HEK293 (cell line): ENCODE measurements around the gene DKK3.
A peak's percentile ranks its signal among the peaks of the same experiment; 100 is the strongest.

Experiments
- CTCF ChIA-PET: fragments of 350-600 bp; formaldehyde crosslinking; extraction: SDS; loops from one replicate; lab custom pipeline; 2021; ENCODE audit warnings: antibody characterized with exemption; lab: Yijun Ruan, JAX
- POLR2A ChIA-PET: fragments of 300-600 bp; formaldehyde crosslinking; extraction: SDS; loops from one replicate; lab custom pipeline; 2020; ENCODE audit warnings: antibody characterized with exemption, inconsistent platforms; lab: Yijun Ruan, JAX
- H3K27ac ChIP-seq: fragments of 200-500 bp; sonication (Bioruptor generic); 2 replicates; pipeline ENCODE4 v1.5.1; 2014; ENCODE audit warnings: low read depth, low read length, control low read depth, inconsistent platforms; ENCODE audit errors: extremely low read depth
- H3K36me3 ChIP-seq, 2 experiments: fragments of 200-500 bp in 1 of 2; sonication (Bioruptor generic) in 1 of 2; 1 replicate in 1 of 2; 2 replicates in 1 of 2; pipeline ENCODE4 v1.5.1; 2014 to 2017; ENCODE audit warnings: inconsistent platforms in 2 of 2, low read length in 2 of 2; ENCODE audit not compliant: control insufficient read depth in 2 of 2, insufficient read depth in 1 of 2
- H3K4me1 ChIP-seq: fragments of 200-500 bp; sonication (Bioruptor generic); 2 replicates; pipeline ENCODE4 v1.5.1; 2014; ENCODE audit warnings: mild to moderate bottlenecking, low read length, inconsistent platforms; ENCODE audit not compliant: control insufficient read depth, insufficient read depth
- H3K4me3 ChIP-seq: 2 replicates; pipeline ENCODE4 v1.5.1; 2011; ENCODE audit warnings: low read depth, mild to moderate bottlenecking, control low read depth, low read length, moderate library complexity
- H3K9me3 ChIP-seq: fragments of 200-500 bp; sonication (Bioruptor generic); 2 replicates; pipeline ENCODE4 v1.5.1; 2014; ENCODE audit warnings: low read depth, low read length, inconsistent platforms; ENCODE audit not compliant: control insufficient read depth, insufficient read depth
- KLF10 ChIP-seq: fragments of 450-650 bp; IDR thresholded peaks from 2 replicates; pipeline ENCODE4 v1.5.1; 2018; ENCODE audit warnings: missing biosample characterization, mild to moderate bottlenecking, missing genetic modification characterization
- REPIN1 ChIP-seq: fragments of 450-650 bp; formaldehyde crosslinking; IDR thresholded peaks from 2 replicates; pipeline ENCODE4 v1.5.1; 2017; ENCODE audit warnings: missing biosample characterization, missing genetic modification characterization, low read depth
- SETDB1 ChIP-seq: IDR thresholded peaks from one replicate; pipeline ENCODE4 v1.6.1; 2017; ENCODE audit warnings: mild to moderate bottlenecking, low read length, moderate library complexity, mixed read lengths; ENCODE audit not compliant: insufficient read length
- ZBTB17 ChIP-seq: fragments of 450-650 bp; formaldehyde crosslinking; IDR thresholded peaks from 2 replicates; pipeline ENCODE4 v1.5.1; 2016; ENCODE audit warnings: missing biosample characterization, missing genetic modification characterization
- ZBTB26 ChIP-seq: fragments of 450-650 bp; formaldehyde crosslinking; optimal IDR thresholded peaks from 2 replicates; pipeline ENCODE3; 2016; ENCODE audit warnings: missing biosample characterization, mild to moderate bottlenecking, missing genetic modification characterization
- ZIC2 ChIP-seq: fragments of 450-650 bp; formaldehyde crosslinking; IDR thresholded peaks from 2 replicates; pipeline ENCODE4 v1.5.1; 2016; ENCODE audit warnings: missing biosample characterization, missing genetic modification characterization
- ZNF10 ChIP-seq: fragments of 450-650 bp; formaldehyde crosslinking; IDR thresholded peaks from 2 replicates; pipeline ENCODE4 v1.5.1; 2017; ENCODE audit warnings: missing biosample characterization, missing genetic modification characterization
- ZNF114 ChIP-seq: fragments of 450-650 bp; formaldehyde crosslinking; IDR thresholded peaks from 2 replicates; pipeline ENCODE4 v1.5.0; 2017; ENCODE audit warnings: missing biosample characterization, missing genetic modification characterization
- ZNF23 ChIP-seq: fragments of 450-650 bp; formaldehyde crosslinking; IDR thresholded peaks from 2 replicates; pipeline ENCODE4 v1.5.1; 2016; ENCODE audit warnings: missing biosample characterization, missing genetic modification characterization, borderline replicate concordance
- ZNF280D ChIP-seq: fragments of 450-650 bp; formaldehyde crosslinking; IDR thresholded peaks from 2 replicates; pipeline ENCODE4 v1.5.1; 2016; ENCODE audit warnings: missing biosample characterization, missing genetic modification characterization
- ZNF423 ChIP-seq: fragments of 450-650 bp; formaldehyde crosslinking; IDR thresholded peaks from 2 replicates; pipeline ENCODE4 v1.5.1; 2016; ENCODE audit warnings: missing biosample characterization, missing genetic modification characterization
- ZNF473 ChIP-seq: fragments of 450-650 bp; formaldehyde crosslinking; IDR thresholded peaks from 2 replicates; pipeline ENCODE4 v1.5.1; 2017; ENCODE audit warnings: missing biosample characterization, missing genetic modification characterization
- ZNF544 ChIP-seq: fragments of 450-650 bp; formaldehyde crosslinking; IDR thresholded peaks from 2 replicates; pipeline ENCODE4 v1.5.0; 2017; ENCODE audit warnings: missing biosample characterization, missing genetic modification characterization
- ZNF571 ChIP-seq: fragments of 450-650 bp; formaldehyde crosslinking; IDR thresholded peaks from 2 replicates; pipeline ENCODE4 v1.5.0; 2017; ENCODE audit warnings: missing biosample characterization, missing genetic modification characterization
- ZNF585B ChIP-seq: fragments of 450-650 bp; formaldehyde crosslinking; IDR thresholded peaks from 2 replicates; pipeline ENCODE4 v1.5.1; 2016; ENCODE audit warnings: missing biosample characterization, missing genetic modification characterization
- ZNF623 ChIP-seq: fragments of 450-650 bp; formaldehyde crosslinking; IDR thresholded peaks from 2 replicates; pipeline ENCODE4 v1.5.1; 2016; ENCODE audit warnings: missing biosample characterization, missing genetic modification characterization

DKK3 gene

GRCh38 chr11:11987503-11988022, 20.9 kb downstream of the DKK3 start:
- TF ChIP-seq SETDB1 (peak; percentile 54), ZNF23 (tag by site-specific recombination) (peak; percentile 72; the same call in 1 of the 2 replicates), ZBTB26 (tag by site-specific recombination) (no peak), ZNF571 (tag by site-specific recombination) (no peak), ZBTB17 (tag by site-specific recombination) (peak; percentile 65)
- TF ChIP-seq, all 188 proteins: peak for 3
- no peaks in the 10 kb centered on the region for H3K4me1 ChIP-seq
- no peak overlapping the region for H3K4me3 ChIP-seq
- no peaks in the 10 kb centered on the region for H3K36me3 ChIP-seq
- no peaks in the 10 kb centered on the region for H3K9me3 ChIP-seq
- ChIA-PET POLR2A (no interaction called here), CTCF (interaction anchor here (0.6 to 3.1 kb wide), 4 partner anchors 12 to 1749 kb away, joined by 3 to 13 read pairs (median 6); no protein-coding TSS in a partner anchor)
- H3K27ac ChIP-seq: no peak overlapping the region

GRCh38 chr11:11985954-11986949, 22.2 kb downstream of the DKK3 start:
- Histone ChIP-seq H3K9me3 (no peaks in the 10 kb centered on the region), H3K4me1 (no peaks in the 10 kb centered on the region), H3K27ac (no peak overlapping the region), H3K4me3 (no peak overlapping the region), H3K36me3 (no peaks in the 10 kb centered on the region)
- TF ChIP-seq ZNF10: no peak
- TF ChIP-seq ZNF280D (tag by site-specific recombination): no peak
- TF ChIP-seq ZNF585B (tag by site-specific recombination): no peak
- TF ChIP-seq ZNF423 (tag by site-specific recombination): no peak
- TF ChIP-seq ZNF623 (tag by site-specific recombination): no peak
- POLR2A ChIA-PET: no interaction called here
- CTCF ChIA-PET: interaction anchor here (0.6 to 3.1 kb wide), 4 partner anchors 13 to 706 kb away, joined by 3 to 13 read pairs (median 4); no protein-coding TSS in a partner anchor

- CTCF ChIA-PET: interaction anchor here (0.7 to 3.1 kb wide), 2 partner anchors 18 to 707 kb away, joined by 3 to 13 read pairs; no protein-coding TSS in a partner anchor
- 0 out of 2 replicates have a peak, but pooled peaks have one; percentile 2 for TF ChIP-seq ZIC2 (tag by site-specific recombination)
- TF ChIP-seq KLF10: no peak
- no peak for TF ChIP-seq ZNF473 (tag by site-specific recombination)
- no peak for TF ChIP-seq ZNF114 (tag by site-specific recombination)
- TF ChIP-seq REPIN1 (tag by site-specific recombination): no peak
- TF ChIP-seq ZNF544 (tag by site-specific recombination): no peak
- POLR2A ChIA-PET: no interaction called here
- H3K9me3 ChIP-seq: no peaks in the 10 kb centered on the region
- H3K4me3 ChIP-seq: no peak overlapping the region
- H3K36me3 ChIP-seq: no peaks in the 10 kb centered on the region
- no peak overlapping the region for H3K27ac ChIP-seq
- no peaks in the 10 kb centered on the region for H3K4me1 ChIP-seq
Measured at GRCh38 chr11:11985016-11985715, 23.3 kb downstream of the DKK3 start.
